ENCODE measurements around the gene DNM2.
"Not testable (repeated sequence)": the region's sequence is repeated elsewhere in the genome, so short reads cannot be mapped to it uniquely, and the experiment has no call there.

Gene DNM2

GRCh38 chr19:10752237-10752912, 34.5 kb downstream of the DNM2 start:
- no peak overlapping the region for H3K4me3 ChIP-seq (ENCODE audit: low read depth, low read length)
- no peak for TF ChIP-seq CTCF (IDR thresholded peaks at IDR 0.05; ENCODE audit: borderline replicate concordance, insufficient read depth, low read depth, low read length)

- no peak overlapping the region for H3K4me3 ChIP-seq (ENCODE audit: low read depth, low read length)
- no peak for TF ChIP-seq CTCF (IDR thresholded peaks at IDR 0.05; ENCODE audit: borderline replicate concordance, insufficient read depth, low read depth, low read length)
Observed at GRCh38 chr19:10752913-10753704, 35.2 kb downstream of the DNM2 start.

- H3K4me3 ChIP-seq (ENCODE audit: low read depth, low read length) = no peak overlapping the region
- no peak for TF ChIP-seq CTCF (IDR thresholded peaks at IDR 0.05; ENCODE audit: borderline replicate concordance, insufficient read depth, low read depth, low read length)
Observed at GRCh38 chr19:10756371-10756770, 38.5 kb downstream of the DNM2 start.

GRCh38 chr19:10756791-10757190, 38.9 kb downstream of the DNM2 start:
- no peak for TF ChIP-seq CTCF (IDR thresholded peaks at IDR 0.05; ENCODE audit: borderline replicate concordance, insufficient read depth, low read depth, low read length)
- no peak overlapping the region for H3K4me3 ChIP-seq (ENCODE audit: low read depth, low read length)

GRCh38 chr19:10758050-10758449, 40.2 kb downstream of the DNM2 start:
- not testable (repeated sequence) for H3K4me3 ChIP-seq (ENCODE audit: low read depth, low read length)

GRCh38 chr19:10758978-10759377, 41.1 kb downstream of the DNM2 start:
- H3K4me3 ChIP-seq (ENCODE audit: low read depth, low read length) = no peak overlapping the region
- TF ChIP-seq CTCF (IDR thresholded peaks at IDR 0.05; ENCODE audit: borderline replicate concordance, insufficient read depth, low read depth, low read length) = no peak

- H3K4me3 ChIP-seq (ENCODE audit: low read depth, low read length) = no peak overlapping the region
- TF ChIP-seq CTCF (IDR thresholded peaks at IDR 0.05; ENCODE audit: borderline replicate concordance, insufficient read depth, low read depth, low read length) = no peak
Observed at GRCh38 chr19:10760273-10760944, 42.5 kb downstream of the DNM2 start.

Data from GM12875 (cell line).